Fibroblast of upper back skin (primary cell): ENCODE measurements around the gene GPSM1.

Experiments used
- DNase-seq: peaks from one replicate; pipeline ENCODE4 v3.0.0-alpha.2; 2013

The GPSM1 gene

DNA sequence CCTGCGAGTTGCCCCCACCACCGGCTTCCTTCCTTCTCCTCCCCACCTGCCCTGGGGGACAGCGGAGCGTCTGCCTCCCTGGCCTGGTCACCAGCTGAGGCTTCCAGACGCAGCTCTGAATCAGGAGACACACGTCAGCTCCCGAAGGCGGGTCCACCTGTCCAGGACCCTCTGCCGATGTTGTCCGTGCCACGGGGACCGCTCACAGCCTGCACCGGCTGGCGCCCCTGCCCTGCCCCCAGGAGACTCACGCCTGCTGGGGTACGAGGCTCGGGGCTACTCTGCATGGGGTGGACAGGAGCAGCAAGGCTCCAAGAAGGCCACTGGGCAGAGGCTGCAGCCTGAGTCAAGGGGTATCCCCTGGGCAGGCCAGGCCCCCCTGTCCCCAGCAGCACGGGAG, 21.5 kb upstream of the GPSM1 start:
- no peak for DNase-seq

DNA sequence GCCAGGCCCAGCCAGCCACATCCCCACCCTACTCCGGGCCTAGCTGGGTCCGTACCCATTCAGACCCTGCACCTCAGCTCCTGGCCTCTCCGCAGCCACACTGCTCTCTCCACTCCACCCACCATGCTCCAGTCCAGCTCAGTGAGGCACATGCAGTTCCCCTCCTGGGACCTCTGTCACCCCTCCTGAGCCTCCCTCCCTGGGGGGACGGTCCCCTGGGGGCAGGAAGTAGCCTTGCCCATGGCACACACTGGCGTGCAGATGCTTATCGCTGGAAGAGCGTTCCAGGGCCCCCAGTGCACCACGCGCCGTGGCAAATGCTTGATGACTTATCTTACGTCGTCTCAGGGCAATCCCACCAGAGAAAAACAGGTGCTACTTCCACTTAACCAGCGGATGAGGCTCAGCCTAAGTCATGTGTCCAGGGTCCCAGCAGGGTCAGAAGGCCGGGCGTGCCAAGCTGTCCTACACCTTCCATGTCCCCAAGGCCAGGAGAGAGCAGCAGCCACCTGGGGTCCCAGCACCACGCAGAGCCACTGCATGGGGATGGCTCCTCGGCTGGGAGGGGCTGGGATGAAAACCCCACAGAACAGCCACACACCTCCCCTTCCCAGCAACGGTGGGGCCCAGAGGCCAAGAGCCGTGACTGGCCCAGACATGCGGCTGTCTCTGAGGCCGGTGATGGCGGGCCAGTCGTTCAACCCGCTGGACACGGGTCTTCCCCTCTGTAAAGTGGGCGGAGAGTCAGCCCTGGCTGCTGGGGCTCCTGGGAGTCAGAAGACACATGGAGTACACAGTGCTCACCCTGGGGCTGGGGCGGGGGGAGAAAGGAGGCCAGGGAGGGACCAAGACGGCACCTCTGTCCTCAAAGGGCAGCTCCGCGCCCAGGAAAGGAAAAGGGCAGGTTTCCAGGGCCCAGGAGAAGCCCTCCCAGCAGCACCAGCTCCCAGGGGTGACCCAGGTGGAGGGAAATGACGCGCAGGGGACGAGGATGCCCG, 20.8 kb upstream of the GPSM1 start:
- DNase-seq = no peak

GRCh38 chr9:136307215-136307750, 20.1 kb upstream of the GPSM1 start:
- no peak for DNase-seq

DNA sequence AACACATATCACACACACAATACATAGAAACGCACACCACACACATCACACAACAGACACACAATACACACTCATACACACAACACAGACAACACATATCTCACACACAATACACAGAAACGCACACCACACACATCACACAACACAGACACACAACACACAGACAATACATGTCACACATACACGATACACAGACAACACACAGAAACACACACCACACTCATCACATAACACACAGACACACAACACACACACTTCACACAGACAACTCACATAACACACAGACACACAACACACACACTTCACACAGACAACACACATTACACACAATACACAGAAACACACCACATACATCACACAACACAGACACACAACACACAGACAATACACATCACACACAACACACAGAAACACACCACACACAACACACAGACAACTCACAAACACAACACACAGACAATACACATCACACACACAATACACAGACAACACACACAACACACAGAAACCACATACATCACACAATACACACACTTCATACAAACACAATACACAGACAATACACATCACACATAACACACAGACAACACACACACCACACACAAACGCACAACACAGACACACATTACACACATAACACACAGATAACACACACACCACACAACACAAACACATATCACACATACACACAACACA, 19.2 kb upstream of the GPSM1 start:
- DNase-seq = no peak

DNA sequence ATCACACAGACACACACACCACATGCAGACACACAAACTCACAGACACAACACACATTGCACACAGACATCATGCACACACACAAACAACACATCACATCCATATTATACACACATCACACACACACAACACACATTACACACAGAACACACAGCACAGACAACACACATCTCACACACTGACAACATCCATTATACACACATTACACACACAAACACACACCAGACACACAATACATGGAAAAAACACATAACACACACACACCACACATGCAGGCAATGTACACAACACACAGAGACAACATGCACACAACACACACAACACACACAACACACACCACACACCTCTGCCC, 18.7 kb upstream of the GPSM1 start:
- DNase-seq = no peak

DNA sequence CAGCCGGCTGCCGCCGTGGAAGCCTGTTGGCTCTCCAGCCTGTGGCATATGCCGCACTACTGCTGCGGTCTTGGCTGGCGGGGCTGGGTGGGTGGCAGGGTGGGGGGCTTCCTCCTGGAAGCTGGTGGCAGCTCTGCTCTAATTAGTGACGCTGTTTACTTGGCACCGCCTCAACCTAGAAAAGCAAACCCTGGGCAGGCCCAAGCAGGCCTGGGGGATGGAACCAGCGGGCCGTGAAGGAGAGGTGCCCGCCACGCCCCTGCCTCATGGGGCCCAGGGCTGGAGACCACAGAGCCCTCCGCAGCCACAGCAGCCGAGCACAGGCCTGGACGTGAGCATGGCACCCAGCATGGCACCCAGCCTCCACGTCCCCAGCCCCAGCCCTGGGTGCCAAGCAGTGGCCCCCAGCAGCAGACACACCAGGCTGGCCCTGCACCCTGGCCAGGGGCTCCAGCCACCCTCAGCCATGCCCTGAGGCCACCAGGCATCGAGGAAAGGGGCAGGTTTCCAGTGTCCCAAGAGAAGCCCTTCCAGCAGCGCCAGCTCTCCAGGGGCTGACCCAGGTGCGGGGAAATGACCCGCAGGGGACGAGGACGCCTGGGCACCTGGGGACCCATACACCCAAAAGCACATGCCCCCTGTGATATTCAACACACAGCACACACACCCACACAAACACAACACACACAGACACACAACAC, 18.1 kb upstream of the GPSM1 start:
- DNase-seq = no peak

DNA sequence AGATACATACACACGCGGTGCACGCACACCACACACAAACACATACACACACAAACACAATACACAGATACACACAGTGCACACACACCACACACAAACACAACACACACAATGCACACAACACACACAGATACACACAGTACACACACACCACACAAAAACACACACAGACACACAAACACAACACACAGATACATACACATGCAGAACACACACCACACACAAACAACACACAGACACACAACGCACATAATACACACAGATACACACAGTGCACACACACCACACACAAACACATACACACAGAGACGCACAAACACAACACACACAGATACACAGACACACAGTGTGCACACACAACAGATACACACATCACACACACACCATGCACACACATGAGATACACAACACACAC, 17.5 kb upstream of the GPSM1 start:
- no peak for DNase-seq

- no peak for DNase-seq
These were observed 16.9 kb upstream of the GPSM1 start for GRCh38 chr9:136310273-136311030.

GRCh38 chr9:136311051-136312008, 16.0 kb upstream of the GPSM1 start:
- DNase-seq = no peak

DNA sequence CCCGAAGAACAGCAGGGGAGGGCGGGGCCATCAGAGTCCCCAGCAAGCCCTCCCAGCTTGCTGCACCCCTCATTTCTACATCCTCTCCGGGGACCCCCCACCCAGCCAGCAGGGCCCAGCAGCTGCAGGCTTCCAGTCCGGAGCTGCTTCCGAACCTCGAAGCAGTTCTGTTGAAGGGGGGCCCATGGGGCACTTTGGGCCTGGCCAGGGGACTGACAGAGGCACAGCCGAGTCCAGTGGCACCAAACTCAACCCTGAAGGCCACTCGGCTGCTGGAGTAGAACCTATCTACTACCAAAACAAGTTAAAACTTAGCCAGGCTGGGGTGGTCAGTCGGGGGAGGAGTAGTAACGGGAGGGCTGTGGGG, 15.3 kb upstream of the GPSM1 start:
- DNase-seq = no peak

DNA sequence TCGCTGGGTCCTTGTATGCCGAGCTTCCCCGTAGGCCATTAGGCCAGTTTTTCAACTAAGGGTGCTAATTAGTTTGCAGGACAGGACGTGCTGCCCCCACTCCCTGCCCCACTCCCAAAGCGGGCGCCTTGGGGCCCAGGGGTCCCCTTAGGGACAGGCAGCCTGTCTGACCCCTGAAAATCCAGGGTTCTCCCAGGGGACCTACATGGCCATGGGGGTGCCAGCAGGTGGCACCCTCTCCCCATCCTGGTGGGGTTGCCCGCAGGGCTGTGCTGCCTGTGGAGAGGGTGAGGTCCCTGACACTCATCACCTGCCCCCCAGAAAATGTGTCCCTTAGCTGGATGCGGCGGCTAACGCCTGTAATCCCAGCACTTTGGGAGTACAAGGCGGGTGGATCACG, 14.9 kb upstream of the GPSM1 start:
- DNase-seq = peak; percentile 50

DNA sequence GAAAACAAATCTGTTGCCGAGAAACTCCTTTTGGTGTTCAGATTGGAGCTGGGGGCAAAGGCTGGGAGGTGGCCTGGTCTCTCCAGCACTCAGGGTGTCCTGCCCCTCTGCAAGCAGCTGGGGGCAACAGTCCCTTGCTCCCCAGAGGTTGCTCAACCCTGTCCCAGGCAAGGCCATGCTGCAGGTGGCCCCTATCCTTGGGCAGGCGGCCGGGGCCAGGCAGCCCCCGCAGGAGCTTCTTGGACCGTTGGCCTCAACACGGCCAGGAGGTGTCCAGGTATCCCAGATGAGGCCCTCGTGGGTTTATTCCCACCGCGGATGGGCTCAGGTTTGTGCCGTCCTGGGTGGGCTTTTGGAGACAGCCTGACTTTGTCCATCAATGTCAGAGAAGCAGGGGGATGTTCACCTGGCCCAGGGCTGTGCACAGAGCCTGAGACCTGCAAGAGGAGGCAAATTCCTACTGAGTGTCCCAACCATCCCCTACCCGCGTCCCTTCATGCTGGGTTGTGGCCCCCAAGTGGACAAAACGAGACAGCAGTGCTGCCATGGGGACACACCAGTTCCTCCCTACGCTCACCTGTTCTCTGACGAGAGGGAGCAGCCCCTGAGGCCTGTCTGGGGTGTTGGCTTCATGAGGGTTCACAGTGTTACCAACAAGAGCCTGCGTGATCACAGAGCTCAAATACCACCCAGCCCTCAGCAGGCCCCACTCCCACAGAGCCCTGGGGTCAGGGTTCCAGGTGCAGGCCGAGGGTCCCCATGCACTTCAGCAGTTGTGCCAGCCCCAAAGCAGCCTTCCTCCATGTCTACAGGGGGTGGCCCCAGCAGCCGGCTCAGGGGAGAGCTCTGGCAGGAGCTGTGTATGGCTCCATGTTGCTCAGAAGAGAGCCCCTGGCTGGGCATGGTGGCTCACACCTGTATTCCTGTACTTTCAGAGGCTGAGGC, 14.0 kb upstream of the GPSM1 start:
- no peak for DNase-seq

DNA sequence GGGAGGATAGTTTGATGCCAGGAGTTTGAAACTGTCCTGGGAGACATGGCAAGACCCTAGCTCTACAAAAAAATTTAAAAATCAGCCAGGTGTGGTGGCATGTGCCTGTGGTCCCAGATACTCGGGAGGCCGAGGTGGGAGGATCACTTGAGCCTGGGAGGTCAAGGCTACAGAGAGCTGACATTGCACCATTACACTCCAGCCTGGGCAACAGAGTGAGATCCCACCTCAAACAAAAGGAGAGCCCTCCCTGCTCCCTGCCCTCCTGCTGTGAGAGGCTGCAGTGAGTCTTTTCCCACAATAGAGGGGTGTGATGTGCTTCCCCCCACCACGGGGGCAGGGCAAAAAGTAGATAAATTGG, 13.3 kb upstream of the GPSM1 start:
- no peak for DNase-seq

- no peak for DNase-seq
These were observed 12.4 kb upstream of the GPSM1 start for GRCh38 chr9:136314944-136315343.

GRCh38 chr9:136316271-136316751, 11.0 kb upstream of the GPSM1 start:
- DNase-seq = no peak

GRCh38 chr9:136316896-136317676, 10.3 kb upstream of the GPSM1 start:
- DNase-seq = no peak

DNA sequence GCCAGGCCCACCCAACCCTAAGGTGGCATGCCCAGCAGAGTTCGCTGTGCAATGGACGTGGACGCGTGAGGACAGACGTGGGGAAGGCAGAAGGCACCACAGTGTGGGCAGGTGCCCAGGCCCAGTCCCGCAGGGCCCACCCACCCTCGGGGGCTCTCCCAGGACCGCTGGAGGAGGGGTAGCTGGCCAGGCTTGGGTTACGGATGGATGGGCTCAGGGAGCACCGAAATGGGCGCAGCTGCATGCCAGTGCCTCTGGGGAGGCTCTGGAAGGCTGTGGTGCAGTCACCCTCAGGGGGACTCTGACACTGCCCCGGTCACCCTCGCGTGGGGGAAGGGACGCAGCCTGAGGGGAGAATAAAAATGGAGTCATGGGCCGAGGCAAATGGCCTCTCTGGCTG, 9.6 kb upstream of the GPSM1 start:
- DNase-seq = no peak

GRCh38 chr9:136318111-136318775, 9.1 kb upstream of the GPSM1 start:
- DNase-seq = no peak

DNA sequence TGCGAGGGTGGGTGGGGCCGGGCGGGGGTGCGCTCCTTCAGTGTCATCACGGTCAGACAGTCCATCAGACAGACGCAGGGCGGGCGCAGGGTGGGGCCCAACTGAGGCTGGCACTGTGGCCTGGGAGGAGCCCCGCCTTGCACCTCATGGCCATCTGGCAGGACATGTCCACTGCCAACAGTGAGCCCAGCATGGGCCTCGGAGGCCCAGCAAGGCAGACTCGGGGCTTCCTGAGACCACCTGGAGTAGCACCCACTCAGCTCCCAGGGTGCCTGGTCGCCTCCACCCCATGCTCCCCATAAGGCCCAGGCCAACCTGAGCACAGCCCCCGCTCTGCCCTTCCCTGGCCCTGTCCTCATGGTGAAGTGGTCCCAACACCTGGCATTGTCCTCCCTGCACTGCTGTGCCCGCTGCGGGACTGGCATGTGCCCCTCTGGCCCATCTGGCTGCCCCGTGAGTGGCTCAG, 8.5 kb upstream of the GPSM1 start:
- no peak for DNase-seq
